ENCODE data around the gene PTPRE.

The PTPRE gene

GRCh38 chr10:128007056-128007455, 100.2 kb downstream of the PTPRE start:
- no peak for DNase-seq

DNA sequence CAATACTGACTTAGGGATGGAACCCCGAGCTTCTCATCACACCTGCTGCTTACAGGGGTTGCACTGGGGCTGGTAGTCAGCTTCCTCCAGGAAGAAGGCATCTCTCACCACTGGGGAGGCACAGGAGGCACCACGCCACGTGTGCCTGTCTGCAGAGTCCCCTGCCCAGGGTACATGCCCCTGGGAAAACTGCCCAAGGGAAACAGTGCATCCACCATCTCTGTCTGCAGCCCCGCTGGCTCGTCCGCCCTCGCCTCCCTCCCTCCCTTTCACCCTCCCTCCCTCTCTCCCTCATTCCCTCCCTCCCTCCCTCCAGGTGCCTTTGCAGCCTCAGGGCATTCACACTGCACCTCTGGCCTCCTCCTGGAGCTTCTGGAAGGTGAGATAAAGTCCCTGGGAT, 101.1 kb downstream of the PTPRE start:
- DNase-seq = no peak

DNA sequence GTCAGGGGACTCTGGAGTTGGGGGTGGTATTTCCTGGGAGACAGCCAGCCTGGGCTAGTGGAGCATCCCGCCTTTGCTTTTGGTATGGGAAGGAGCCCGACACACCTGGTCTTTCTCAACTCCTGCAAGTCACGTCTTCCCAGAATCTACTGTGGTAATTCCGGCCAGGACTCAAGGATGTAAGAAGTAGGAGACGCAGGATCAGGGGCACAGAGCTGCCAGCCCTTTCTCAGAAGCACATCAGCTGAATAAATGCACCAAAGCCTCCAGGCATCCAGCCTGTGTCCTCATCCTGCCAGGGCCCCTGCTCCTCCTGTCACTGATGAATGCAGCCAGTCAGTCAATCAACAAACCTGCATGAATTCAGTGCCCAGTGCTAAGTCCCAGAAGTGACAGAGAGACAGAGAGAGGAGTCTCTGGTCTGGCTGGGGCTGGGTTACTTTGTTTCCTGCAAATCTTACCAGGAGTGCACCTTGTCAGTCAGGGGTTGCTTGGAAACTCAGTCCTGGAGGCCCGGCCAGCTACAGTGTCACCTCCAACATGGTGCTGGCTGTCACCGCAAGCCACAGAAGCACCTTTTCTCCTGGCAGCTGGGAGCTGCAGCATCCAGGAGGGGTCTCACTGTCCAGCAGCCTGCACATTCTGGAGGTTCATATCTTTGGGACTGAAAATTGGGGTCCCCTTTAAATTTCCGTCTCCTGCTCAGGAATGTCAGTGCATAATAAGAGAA, 101.8 kb downstream of the PTPRE start:
- DNase-seq = no peak

- no peak for DNase-seq
These were observed 102.6 kb downstream of the PTPRE start for GRCh38 chr10:128009372-128010126.

GRCh38 chr10:128011059-128011979, 104.4 kb downstream of the PTPRE start:
- peak; percentile 87 for DNase-seq

DNA sequence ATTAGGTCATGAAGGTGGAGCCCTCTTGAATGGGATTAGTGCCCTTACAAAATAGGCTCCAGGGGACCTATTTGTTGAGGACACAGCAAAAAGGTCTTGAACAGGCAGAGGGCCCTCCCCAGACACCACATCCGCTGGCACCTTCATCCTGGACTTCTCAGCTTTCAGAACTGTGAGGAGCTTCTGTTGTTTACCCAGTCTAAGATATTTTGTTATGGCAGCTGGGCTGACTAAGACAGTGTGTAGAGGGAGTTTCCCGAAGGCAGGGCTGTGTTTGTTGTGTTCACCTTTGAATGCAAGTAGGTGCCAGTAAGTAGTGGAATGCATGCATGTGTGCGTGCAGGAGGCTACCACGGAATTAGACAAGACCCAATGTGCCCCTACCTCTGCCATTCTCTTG, 106.7 kb downstream of the PTPRE start:
- DNase-seq = no peak

DNA sequence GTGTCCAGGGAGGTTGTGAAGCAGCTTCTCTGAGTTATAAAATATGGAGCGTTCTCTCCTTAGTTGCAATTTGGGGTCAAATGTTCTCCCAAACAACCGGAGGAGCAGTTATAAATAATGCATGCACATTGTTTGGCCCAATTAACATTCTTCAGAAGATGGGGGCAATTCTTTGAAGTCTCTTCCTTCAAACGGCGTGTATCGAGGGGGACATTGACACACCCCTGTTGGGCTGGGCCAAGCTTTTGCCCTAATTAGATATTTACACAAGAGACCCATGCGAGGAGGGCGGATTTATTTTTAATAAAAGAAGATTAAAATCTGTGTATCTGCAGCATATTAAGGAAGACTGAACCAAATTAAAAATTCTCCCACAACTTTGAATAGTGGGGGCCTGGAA, 107.3 kb downstream of the PTPRE start:
- DNase-seq = no peak

- DNase-seq = no peak
These were observed 109.6 kb downstream of the PTPRE start for GRCh38 chr10:128016423-128017060.

GRCh38 chr10:128017822-128018221, 110.9 kb downstream of the PTPRE start:
- no peak for DNase-seq

GRCh38 chr10:128018236-128018635, 111.3 kb downstream of the PTPRE start:
- no peak for DNase-seq

DNA sequence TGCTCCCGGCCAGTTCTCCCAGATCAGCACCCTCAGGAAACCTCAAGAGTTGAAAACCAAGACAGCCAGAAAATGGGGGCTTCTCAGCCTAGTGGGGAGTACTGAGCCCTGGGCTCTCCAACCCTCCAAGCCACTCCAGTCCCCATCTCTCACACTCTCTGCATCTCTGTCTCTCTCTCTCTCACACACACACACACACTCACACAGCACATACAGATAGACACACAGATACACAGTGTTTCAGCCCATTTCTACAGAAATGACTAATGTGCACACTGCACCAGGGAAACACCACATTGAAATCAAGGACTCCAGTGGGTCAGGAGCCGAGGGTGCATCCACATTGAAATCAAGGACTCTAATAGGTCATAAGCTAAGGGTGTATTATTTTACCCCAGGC, 111.8 kb downstream of the PTPRE start:
- DNase-seq = no peak

DNA sequence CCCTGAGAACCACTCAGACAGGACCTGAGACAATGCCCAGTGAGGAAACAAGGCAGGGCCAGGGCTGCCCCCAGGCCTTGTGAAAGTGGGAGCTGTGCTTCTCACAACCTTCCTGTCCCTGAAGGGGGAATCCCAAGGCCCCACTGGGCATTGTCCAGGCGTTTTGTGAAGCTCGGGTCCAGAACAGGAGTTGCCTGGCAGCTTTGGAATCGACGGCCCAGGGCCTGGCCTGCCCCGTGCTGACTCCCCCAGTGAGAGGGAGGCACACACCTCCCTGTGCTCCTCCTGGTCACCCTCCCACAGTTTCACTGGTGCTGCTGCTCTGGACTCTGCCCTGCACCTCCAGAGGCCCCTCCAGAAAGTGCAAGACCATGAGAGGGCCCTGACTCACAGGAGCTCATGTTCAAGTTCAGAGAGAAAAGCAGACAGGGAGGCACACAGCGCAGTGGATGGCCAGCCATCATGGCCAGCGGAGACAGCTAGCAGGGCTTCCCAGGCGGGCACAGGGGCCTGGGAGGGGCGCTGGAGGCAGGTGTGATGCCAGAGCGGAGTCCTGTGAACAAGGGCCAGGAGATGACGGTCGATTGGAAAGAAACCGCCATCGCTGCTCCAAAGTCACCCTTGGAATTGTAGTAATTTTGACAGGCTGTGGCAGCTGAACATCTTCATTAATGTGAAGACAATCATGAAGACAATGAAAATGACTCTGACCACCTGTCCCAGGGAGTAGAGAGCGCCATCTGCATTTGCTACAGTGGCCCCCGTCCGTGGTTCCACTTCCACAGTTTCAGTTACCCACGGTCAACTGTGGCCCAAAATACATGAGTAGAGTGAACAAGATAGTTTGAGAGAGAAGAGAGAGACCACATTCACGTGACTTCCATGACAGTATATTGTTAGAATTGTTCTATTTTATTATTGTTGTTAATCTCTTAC, 115.6 kb downstream of the PTPRE start:
- no peak for DNase-seq

- DNase-seq = no peak
These were observed 117.5 kb downstream of the PTPRE start for GRCh38 chr10:128024426-128024825.

GRCh38 chr10:128025437-128025836, 118.5 kb downstream of the PTPRE start:
- no peak for DNase-seq

- DNase-seq = no peak
These were observed 119.0 kb downstream of the PTPRE start for GRCh38 chr10:128025951-128026350.

GRCh38 chr10:128026615-128027300, 119.9 kb downstream of the PTPRE start:
- no peak for DNase-seq

DNA sequence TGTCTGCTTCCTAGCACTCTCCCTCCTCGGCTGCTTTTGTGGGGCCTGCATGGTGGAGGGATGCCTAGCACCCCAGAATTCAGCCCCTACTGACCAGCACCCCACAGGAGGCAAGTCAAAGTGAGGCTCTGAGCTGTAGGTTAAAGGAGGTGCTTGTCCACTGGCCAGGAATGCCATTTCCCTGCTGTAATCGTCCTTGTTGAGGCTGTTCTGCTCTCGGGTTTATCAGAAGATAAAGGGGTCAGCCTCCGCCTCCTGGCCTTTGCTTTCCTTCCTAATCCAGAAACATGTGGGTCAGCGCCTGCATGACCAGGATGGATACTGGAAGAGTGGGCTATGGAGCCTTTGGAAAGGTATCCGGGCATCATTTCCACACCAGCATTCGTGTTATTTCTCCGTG, 120.4 kb downstream of the PTPRE start:
- DNase-seq = no peak

DNA sequence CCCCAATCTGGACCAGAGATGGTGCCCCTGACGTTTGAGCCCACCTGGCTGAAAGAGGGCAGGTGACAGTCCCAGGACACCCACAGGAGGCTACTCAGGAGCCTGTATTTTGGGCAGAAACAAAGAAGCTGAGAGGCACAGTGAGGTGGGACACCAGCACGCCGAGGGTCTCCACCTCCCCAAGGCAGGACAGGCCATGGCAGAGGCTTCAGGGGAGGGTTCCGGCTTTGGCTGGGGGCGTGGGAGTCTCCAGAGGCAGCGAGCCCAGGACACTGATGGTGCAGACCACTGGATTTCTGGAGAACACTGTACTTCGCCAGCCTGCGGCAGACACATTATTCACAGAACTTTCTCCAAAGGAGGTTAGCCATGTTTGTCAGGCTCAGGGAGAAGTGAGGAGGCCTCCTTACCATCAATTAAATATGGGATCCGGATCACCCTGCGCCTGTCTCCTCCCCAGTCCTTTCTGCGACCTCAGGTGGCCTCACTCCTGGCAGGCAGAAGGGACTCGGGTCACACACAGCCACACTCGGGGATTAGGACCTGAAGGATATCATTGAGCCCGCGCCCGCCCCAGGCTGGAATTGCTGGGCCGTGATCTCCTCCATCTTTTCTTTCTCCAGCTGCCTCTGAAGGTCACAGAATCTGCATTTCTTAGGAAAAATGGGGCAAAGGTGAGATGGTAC, 121.1 kb downstream of the PTPRE start:
- no peak for DNase-seq

GRCh38 chr10:128028508-128029289, 121.8 kb downstream of the PTPRE start:
- no peak for DNase-seq

GRCh38 chr10:128029290-128029651, 122.4 kb downstream of the PTPRE start:
- DNase-seq = no peak
